HEK293T (cell line): ENCODE measurements around the gene TNRC6C.
A peak's percentile ranks its signal among the peaks of the same experiment; 100 is the strongest.

Experiments
- CTCF ChIA-PET: fragments of 350-600 bp; formaldehyde crosslinking; extraction: SDS; loops from one replicate; lab custom pipeline; 2021; ENCODE audit warnings: antibody characterized with exemption, inconsistent platforms; lab: Yijun Ruan, JAX
- POLR2A ChIA-PET: fragments of 350-600 bp; formaldehyde crosslinking; extraction: SDS; loops from one replicate; lab custom pipeline; 2020; ENCODE audit warnings: antibody characterized with exemption, inconsistent platforms; lab: Yijun Ruan, JAX
- DNase-seq: peaks from one replicate; pipeline ENCODE4 v3.0.0; 2012; ENCODE audit warnings: mixed read lengths; ENCODE audit errors: extremely low spot score
- ARNT ChIP-seq: fragments of 450-650 bp; IDR thresholded peaks from 2 replicates; pipeline ENCODE4 v1.6.1; 2017; ENCODE audit warnings: mild to moderate bottlenecking
- BHLHE40 ChIP-seq: fragments of 450-650 bp; IDR thresholded peaks from 2 replicates; pipeline ENCODE4 v1.6.1; 2016; ENCODE audit warnings: mild to moderate bottlenecking, moderate library complexity, borderline replicate concordance
- CTBP1 ChIP-seq: fragments of 450-650 bp; IDR thresholded peaks from 2 replicates; pipeline ENCODE4 v1.6.1; 2016; ENCODE audit warnings: borderline replicate concordance
- ELF4 ChIP-seq: fragments of 450-650 bp; IDR thresholded peaks from 2 replicates; pipeline ENCODE4 v1.6.1; 2017; ENCODE audit warnings: antibody characterized with exemption
- FOXA1 ChIP-seq: fragments of 450-650 bp; IDR thresholded peaks from 2 replicates; pipeline ENCODE4 v1.6.1; 2016; ENCODE audit warnings: mild to moderate bottlenecking
- FOXK2 ChIP-seq: fragments of 450-650 bp; IDR thresholded peaks from 2 replicates; pipeline ENCODE4 v1.6.1; 2016; ENCODE audit warnings: mild to moderate bottlenecking
- FOXM1 ChIP-seq: fragments of 450-650 bp; IDR thresholded peaks from 2 replicates; pipeline ENCODE4 v1.6.1; 2017; ENCODE audit warnings: mild to moderate bottlenecking, borderline replicate concordance
- HDGF ChIP-seq: fragments of 450-650 bp; IDR thresholded peaks from 2 replicates; pipeline ENCODE4 v1.6.1; 2017; ENCODE audit warnings: antibody characterized with exemption, borderline replicate concordance
- L3MBTL2 ChIP-seq: fragments of 450-650 bp; conservative IDR thresholded peaks from 2 replicates; pipeline ENCODE4 v1.6.1; 2016; ENCODE audit warnings: mild to moderate bottlenecking
- LEF1 ChIP-seq: fragments of 450-650 bp; IDR thresholded peaks from 2 replicates; pipeline ENCODE4 v1.6.1; 2017; ENCODE audit warnings: mild to moderate bottlenecking, borderline replicate concordance
- NFRKB ChIP-seq: fragments of 450-650 bp; IDR thresholded peaks from 2 replicates; pipeline ENCODE4 v1.6.1; 2016; ENCODE audit warnings: mild to moderate bottlenecking, moderate library complexity
- SP1 ChIP-seq: fragments of 450-650 bp; IDR thresholded peaks from 2 replicates; pipeline ENCODE4 v1.6.1; 2017
- SUZ12 ChIP-seq: fragments of 450-650 bp; IDR thresholded peaks from 2 replicates; pipeline ENCODE4 v1.6.1; 2016; ENCODE audit warnings: mild to moderate bottlenecking
- TARDBP ChIP-seq: fragments of 450-650 bp; IDR thresholded peaks from 2 replicates; pipeline ENCODE4 v1.6.1; 2016
- ZNF384 ChIP-seq: fragments of 450-650 bp; IDR thresholded peaks from 2 replicates; pipeline ENCODE4 v1.6.1; 2016
- TF ChIP-seq, protein P1 (sequence below): fragments of 450-650 bp; IDR thresholded peaks from 2 replicates; pipeline ENCODE4 v1.6.1; 2016

Gene TNRC6C

DNA sequence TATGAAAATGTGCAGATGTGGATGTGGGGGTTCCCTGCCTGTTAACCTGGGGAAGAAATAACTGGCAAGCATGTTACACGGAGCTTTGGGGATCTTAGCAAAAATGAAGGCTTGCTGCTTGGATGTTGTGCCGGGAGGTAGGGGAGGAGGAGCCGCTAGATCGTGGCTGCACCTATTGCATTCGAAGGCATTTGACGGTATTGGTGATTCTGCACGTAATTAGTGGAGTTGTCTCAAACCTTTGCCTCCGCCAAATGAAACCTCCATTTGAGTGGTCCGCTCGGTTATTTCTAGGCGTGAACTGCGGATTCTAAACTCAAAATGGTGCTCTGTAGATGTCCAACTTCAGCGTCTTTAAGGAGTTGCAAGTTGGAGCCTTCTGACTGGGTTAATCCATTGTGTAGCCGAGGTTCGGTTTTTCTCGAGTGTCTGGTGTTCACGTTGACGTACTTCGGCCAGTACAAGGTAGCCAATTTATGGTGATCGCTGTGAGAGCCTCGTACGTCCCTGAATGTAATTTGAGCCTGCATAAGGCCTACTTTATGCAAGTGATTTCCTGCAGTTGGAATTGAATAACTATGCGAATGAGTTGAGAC is 1.5 kb downstream of the TNRC6C start:
- no peak for TF ChIP-seq NFRKB
- TF ChIP-seq ELF4: no peak
- TF ChIP-seq, protein P1, sequence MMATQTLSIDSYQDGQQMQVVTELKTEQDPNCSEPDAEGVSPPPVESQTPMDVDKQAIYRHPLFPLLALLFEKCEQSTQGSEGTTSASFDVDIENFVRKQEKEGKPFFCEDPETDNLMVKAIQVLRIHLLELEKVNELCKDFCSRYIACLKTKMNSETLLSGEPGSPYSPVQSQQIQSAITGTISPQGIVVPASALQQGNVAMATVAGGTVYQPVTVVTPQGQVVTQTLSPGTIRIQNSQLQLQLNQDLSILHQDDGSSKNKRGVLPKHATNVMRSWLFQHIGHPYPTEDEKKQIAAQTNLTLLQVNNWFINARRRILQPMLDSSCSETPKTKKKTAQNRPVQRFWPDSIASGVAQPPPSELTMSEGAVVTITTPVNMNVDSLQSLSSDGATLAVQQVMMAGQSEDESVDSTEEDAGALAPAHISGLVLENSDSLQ: no peak
- TF ChIP-seq ZNF384: no peak
- no peak for TF ChIP-seq SP1
- no peak for TF ChIP-seq LEF1
- peak; percentile 48; the same call in 1 of the 2 replicates for TF ChIP-seq L3MBTL2
- TF ChIP-seq FOXM1: no peak
- CTCF ChIA-PET: interaction anchor here (0.8 kb wide), 1 partner anchor 70 kb away, joined by 3 read pairs; no protein-coding TSS in a partner anchor
- peak; percentile 20 for DNase-seq
- POLR2A ChIA-PET: interaction anchor here (1.5 kb wide), 1 partner anchor 10 kb away, joined by 3 read pairs; no protein-coding TSS in a partner anchor

GRCh38 chr17:77961741-77962140 is 3.2 kb downstream of the TNRC6C start:
- no peak for DNase-seq
- POLR2A ChIA-PET: no interaction called here
- TF ChIP-seq SP1 (no peak), FOXM1 (no peak), L3MBTL2 (no peak), FOXA1 (no peak), ZNF384 (no peak), ARNT (no peak), CTBP1 (no peak), ELF4 (no peak), SUZ12 (no peak)
- TF ChIP-seq, protein P1: no peak
- CTCF ChIA-PET: no interaction called here

DNA sequence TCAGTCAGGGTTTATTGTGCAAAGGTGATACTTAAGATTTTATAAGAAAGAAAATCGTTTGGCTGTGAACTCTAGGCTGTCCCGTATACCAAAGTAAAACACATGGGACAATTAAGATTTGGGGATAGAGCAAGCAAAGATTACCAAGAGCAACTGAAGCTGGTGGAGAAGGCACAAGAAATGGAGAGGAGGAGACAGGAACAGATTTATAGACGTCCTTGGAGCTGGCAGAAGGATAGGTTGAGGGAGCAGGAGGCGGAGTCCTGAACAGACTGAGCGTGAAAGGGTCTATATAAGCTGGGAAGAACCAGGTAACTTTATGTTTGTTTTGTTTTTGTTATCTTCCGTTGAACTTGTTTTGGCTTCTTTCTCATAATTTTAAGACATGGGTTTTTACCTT is 3.8 kb downstream of the TNRC6C start:
- no peak for TF ChIP-seq ARNT
- TF ChIP-seq, protein P1: peak; percentile 93
- ChIA-PET POLR2A (no interaction called here), CTCF (no interaction called here)
- DNase-seq: peak; percentile 32

DNA sequence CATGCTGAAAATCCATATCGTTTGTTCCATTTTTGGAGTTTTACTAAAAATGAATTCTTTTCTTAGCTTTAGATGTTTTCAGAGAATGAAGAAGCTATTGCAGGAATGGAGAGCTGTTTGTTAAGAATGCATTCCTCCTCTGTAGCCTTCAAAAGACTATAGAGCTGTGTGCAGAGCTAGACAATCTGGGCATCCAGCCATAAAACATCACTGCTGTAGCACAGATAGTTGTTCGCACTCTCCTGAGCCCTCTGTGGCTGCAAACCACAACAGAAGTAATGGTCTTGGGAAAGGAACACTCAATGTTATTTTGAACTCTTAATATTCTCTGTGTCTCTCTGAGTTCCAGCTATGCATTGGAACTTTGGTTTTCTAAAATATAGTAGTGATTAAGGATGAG is 4.9 kb downstream of the TNRC6C start:
- DNase-seq: no peak
- POLR2A ChIA-PET: no interaction called here
- TF ChIP-seq SP1 (no peak), ARNT (no peak), ZNF384 (no peak), HDGF (no peak), CTBP1 (no peak), ELF4 (no peak), SUZ12 (no peak), LEF1 (no peak), BHLHE40 (no peak), L3MBTL2 (no peak), TARDBP (no peak), FOXK2 (no peak), NFRKB (no peak), FOXA1 (no peak), FOXM1 (no peak)
- TF ChIP-seq, protein P1: no peak
- CTCF ChIA-PET: interaction anchor here (0.6 kb wide), 1 partner anchor 174 kb away, joined by 3 read pairs; no protein-coding TSS in a partner anchor

GRCh38 chr17:77965352-77965751 is 6.8 kb downstream of the TNRC6C start:
- ChIA-PET POLR2A (no interaction called here), CTCF (interaction anchor here (1.0 kb wide), 1 partner anchor 48 kb away, joined by 3 read pairs; no protein-coding TSS in a partner anchor)
- TF ChIP-seq BHLHE40: no peak
- no peak for TF ChIP-seq NFRKB
- no peak for TF ChIP-seq ARNT
- TF ChIP-seq SP1: no peak
- no peak for TF ChIP-seq FOXA1
- no peak for TF ChIP-seq TARDBP
- TF ChIP-seq SUZ12: no peak
- TF ChIP-seq LEF1: no peak
- TF ChIP-seq HDGF: no peak
- TF ChIP-seq, protein P1: no peak
- TF ChIP-seq L3MBTL2: no peak
- TF ChIP-seq CTBP1: no peak
- TF ChIP-seq ELF4: no peak
- no peak for TF ChIP-seq FOXM1
- DNase-seq: no peak

GRCh38 chr17:77966476-77966875 is 8.0 kb downstream of the TNRC6C start:
- no peak for TF ChIP-seq ARNT
- no peak for TF ChIP-seq LEF1
- TF ChIP-seq, protein P1: no peak
- TF ChIP-seq FOXK2: no peak
- TF ChIP-seq SP1: no peak
- TF ChIP-seq HDGF: no peak
- TF ChIP-seq TARDBP: no peak
- no peak for TF ChIP-seq CTBP1
- no peak for TF ChIP-seq NFRKB
- no peak for TF ChIP-seq FOXM1
- no peak for TF ChIP-seq ELF4
- no peak for TF ChIP-seq FOXA1
- TF ChIP-seq L3MBTL2: no peak
- no peak for DNase-seq
- ChIA-PET CTCF (no interaction called here), POLR2A (no interaction called here)
